HG03175 (cell line): Measurements from ENCODE around the gene LRMDA.

Experiments used
- ATAC-seq: cut with Tn5 transposase; IDR thresholded peaks from one replicate; pipeline ENCODE4 v1.9.1; 2021; ENCODE audit warnings: mild to moderate bottlenecking, moderate library complexity; ENCODE audit not compliant: unreplicated experiment

The LRMDA gene

DNA sequence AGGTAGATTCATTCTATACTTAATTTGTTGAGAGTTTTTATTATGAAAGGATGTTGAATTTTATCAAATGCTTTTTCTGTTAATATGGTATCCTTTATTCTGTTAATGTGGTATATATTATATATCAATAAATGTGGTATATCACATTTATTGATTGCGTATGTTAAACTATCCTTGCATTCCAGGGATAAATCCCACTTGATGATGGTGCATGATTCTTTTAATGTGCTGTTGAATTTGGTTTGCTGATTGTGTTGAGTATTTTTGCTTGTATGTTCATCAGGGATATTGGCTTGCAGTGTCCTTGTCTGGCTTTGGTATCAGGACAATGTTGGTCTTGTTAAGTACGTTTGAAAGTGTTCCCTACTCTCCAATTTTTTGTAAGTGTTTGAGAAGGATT, 11.9 kb downstream of the LRMDA start:
- ATAC-seq = no peak

GRCh38 chr10:75444781-75445386, 13.5 kb downstream of the LRMDA start:
- no peak for ATAC-seq

GRCh38 chr10:75446508-75446907, 15.1 kb downstream of the LRMDA start:
- ATAC-seq = no peak

GRCh38 chr10:75448166-75448565, 16.7 kb downstream of the LRMDA start:
- ATAC-seq = no peak

- no peak for ATAC-seq
These were observed 18.1 kb downstream of the LRMDA start for GRCh38 chr10:75449382-75450074.

DNA sequence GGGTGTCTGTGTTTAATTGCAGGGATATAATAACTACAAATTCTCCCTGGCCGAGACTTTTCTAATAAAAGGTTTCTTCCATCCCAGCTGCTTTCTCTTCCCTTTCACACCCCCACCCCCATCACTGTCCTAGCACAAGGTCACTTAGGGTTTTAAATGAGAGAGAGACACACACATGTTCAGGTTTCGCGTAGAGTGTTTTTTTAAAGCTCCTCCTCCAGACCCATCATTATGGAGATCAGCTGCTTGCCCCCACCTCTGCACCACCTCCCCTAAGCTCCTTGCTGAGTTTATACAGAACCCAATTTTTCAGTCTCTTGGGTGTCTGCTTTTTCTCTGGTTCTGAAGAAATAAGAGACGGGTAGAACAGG, 18.6 kb downstream of the LRMDA start:
- no peak for ATAC-seq

- ATAC-seq = no peak
These were observed 19.5 kb downstream of the LRMDA start for GRCh38 chr10:75450644-75451640.

- ATAC-seq = no peak
These were observed 20.4 kb downstream of the LRMDA start for GRCh38 chr10:75451831-75452230.

GRCh38 chr10:75452997-75453396, 21.6 kb downstream of the LRMDA start:
- no peak for ATAC-seq

GRCh38 chr10:75456122-75456521, 24.7 kb downstream of the LRMDA start:
- ATAC-seq = no peak

GRCh38 chr10:75460059-75460458, 28.6 kb downstream of the LRMDA start:
- no peak for ATAC-seq

DNA sequence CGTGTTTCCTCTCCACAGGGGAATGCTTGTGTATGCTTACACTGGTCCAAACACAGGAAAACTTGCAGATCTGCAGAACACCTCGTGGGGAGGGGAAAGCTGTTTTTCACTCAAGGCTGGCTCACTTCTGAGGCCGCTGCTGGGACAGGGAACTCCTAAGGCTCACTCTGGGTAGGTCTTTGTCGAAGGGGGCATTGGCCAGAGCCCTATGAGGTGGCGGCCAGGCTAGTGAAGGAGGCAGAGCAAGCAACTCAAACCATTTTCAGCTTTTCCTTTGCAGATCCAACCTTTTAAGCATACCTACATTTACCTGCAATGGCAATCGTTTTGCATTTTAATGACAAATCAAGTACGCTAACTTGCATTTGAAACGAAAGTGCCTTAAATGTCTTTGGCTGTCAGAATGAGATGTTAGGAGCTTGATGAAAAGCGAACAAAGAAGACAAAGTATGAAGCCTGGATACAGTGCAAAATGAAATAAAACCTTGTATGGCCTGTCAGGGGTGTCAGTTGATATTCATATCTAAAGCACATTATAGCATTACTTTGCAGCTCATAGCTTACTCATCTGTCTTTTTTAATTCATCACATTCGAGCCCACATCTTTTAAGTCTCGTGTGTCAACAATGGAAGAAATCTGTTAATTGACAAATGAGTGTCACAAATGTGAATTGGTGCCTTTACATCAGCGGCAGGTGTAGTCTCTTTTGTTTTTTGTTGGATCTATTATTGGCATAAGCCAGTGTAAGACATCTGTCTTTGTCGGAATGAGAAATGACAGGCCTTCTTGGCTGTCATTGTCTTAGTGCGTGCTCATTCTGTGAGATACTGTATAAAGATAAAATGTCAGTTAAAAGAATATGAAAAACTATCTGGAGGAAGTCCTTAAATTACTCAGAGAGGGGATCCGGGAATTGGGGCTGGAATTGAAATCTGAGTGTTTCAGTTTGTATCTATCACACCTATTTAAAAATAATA, 30.5 kb downstream of the LRMDA start:
- ATAC-seq = no peak

GRCh38 chr10:75462865-75463264, 31.4 kb downstream of the LRMDA start:
- no peak for ATAC-seq

DNA sequence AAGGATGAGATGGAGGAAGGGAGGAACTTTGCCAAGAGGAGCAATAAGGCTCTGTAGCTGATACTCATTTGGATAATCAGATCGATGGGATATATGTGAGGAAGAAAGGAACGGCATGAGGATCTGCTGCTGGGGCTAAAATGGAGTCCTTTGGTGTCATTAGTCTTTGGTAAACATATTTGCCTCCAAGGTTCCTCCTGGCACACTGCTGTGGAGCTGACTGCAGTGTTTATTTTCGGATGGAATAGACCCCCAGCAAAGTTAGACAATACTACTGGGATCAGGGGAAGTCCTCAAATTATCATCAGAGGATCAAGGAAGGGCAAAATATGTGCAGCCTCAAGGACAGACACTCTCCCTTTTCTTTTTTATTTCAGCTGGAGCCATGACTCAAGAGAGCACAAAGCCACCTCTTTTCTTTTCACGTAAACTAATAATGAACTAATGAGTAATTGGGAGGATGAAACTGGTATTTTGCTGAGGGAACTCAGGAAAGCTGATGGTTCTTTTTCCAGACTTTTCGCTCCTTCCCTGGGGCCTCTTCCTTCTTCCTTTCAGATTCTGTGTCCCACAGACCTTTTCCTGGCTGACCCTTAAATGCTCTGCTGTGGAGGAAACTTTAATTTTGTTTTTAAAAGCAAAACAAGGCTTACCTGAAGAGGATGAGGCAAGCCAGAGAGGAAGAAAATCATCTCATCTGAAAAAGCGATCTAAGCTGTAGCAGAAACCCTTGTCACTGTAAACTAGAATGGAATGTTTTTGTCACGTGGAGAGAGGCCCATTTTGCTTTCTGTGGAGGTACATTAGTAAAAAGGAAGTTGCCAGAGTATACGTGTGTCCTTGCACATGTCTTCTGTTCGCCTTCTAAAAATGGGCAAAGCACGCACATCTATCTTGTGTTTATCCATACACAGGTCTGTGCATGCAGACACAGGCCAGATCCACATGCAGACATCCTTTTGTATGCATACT, 33.3 kb downstream of the LRMDA start:
- ATAC-seq = no peak

- ATAC-seq = no peak
These were observed 34.0 kb downstream of the LRMDA start for GRCh38 chr10:75465450-75465827.

DNA sequence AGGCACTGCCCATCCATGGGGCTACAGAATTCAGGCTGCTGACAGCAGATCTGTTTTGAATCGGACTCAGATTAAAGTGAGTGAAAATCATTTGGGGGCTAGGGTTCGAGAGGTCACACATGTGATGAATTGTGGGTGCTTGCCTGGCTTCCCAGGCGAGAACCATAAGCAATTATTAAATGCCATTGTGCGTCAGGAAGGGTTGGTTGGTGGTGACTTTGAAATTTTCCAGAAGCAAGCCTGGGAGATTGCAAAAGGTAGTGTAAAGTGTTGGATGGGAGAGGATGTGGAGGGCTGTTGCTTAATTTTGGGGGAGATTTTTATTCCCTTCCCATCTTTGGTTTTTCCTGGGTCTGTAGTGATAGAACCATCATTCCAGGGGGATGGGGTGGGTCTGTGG, 34.6 kb downstream of the LRMDA start:
- ATAC-seq = no peak

GRCh38 chr10:75466886-75467285, 35.5 kb downstream of the LRMDA start:
- ATAC-seq = no peak

DNA sequence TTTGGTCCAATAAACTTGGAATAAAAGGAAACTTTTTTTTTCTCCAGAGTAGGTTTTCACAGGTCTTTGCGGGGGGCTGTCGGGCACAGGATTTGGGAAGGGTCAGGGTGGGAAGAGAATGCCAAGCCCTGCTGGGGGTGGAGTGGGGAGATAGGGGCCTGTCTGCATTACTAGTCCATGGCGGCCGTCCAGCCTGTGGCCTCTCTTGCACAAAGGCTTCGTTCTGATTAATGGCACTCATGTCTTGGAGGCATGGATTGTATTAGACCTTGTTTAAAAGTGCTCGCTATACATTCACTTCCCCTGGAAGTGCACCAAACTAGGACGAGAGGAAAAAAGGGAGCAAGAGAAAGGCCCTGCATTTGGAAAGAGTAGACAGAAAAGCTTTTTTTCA, 37.2 kb downstream of the LRMDA start:
- no peak for ATAC-seq

- no peak for ATAC-seq
These were observed 37.7 kb downstream of the LRMDA start for GRCh38 chr10:75469006-75469616.
